Nephron (organoid): ENCODE data around the gene TRAF3.

Experiments used
- H3K27ac Mint-ChIP-seq, 3 experiments: 2 replicates each; pipeline ENCODE4 v1.8.0; 2020; ENCODE audit warnings: mixed read lengths in 3 of 3, mild to moderate bottlenecking in 2 of 3, moderate library complexity in 1 of 3
- H3K27me3 Mint-ChIP-seq: 2 replicates; pipeline ENCODE4 v1.8.0; 2021; ENCODE audit warnings: low read depth, mild to moderate bottlenecking, moderate library complexity, mixed read lengths
- H3K36me3 Mint-ChIP-seq: 2 replicates; pipeline ENCODE4 v1.8.0; 2020; ENCODE audit warnings: low read depth, mixed read lengths
- H3K4me1 Mint-ChIP-seq: 2 replicates; pipeline ENCODE4 v1.8.0; 2020; ENCODE audit warnings: mixed read lengths
- H3K4me3 Mint-ChIP-seq, 3 experiments: 2 replicates each; pipeline ENCODE4 v1.8.0; 2020; ENCODE audit warnings: mild to moderate bottlenecking in 3 of 3, mixed read lengths in 3 of 3, moderate library complexity in 2 of 3
- H3K9me3 Mint-ChIP-seq: 2 replicates; pipeline ENCODE4 v1.8.0; 2020; ENCODE audit warnings: mixed read lengths
- CTCF ChIP-seq, 3 experiments: fragments of 200-600 bp; sonication (generic); IDR thresholded peaks; one replicate each; pipeline ENCODE4 v1.5.0; 2021; ENCODE audit warnings: antibody characterized with exemption in 3 of 3; ENCODE audit not compliant: unreplicated experiment in 3 of 3

The TRAF3 gene

DNA sequence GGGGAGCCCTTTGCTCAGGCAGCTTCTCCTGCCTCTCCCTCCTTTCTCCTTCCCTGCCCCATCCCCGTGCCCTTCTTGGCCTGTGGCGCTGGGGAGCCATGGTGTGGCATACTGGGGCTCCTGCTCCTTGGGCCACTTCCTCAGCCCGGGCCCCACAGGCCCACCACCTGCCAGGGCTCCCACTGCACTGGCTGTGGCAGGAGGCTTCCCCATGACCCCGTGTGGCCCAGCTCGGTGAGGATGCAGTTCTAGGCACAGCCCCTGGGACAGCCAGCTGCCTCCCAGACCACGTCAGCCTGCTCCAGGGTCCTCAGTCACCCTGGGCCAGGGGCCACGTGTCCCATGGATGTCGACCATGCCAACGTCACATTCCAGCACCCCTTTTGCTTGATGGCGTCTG, 132.2 kb downstream of the TRAF3 start:
- no peak overlapping the region for H3K27ac Mint-ChIP-seq
- peaks cover 27% of the 10 kb centered on the region for H3K36me3 Mint-ChIP-seq
- no peaks in the 10 kb centered on the region for H3K4me1 Mint-ChIP-seq
- no peaks in the 10 kb centered on the region for H3K9me3 Mint-ChIP-seq
- TF ChIP-seq CTCF (IDR thresholded peaks at IDR 0.05; ENCODE audit: unreplicated experiment in 3 of 3) = no peak
- H3K27me3 Mint-ChIP-seq = no peaks in the 10 kb centered on the region
- no peak overlapping the region for H3K4me3 Mint-ChIP-seq

GRCh38 chr14:102909911-102910310, 132.7 kb downstream of the TRAF3 start:
- H3K27ac Mint-ChIP-seq = no peak overlapping the region
- peaks cover 26% of the 10 kb centered on the region for H3K36me3 Mint-ChIP-seq
- H3K9me3 Mint-ChIP-seq = no peaks in the 10 kb centered on the region
- no peak overlapping the region for H3K4me3 Mint-ChIP-seq
- no peak for TF ChIP-seq CTCF (IDR thresholded peaks at IDR 0.05; ENCODE audit: unreplicated experiment in 3 of 3)
- H3K27me3 Mint-ChIP-seq = no peaks in the 10 kb centered on the region
- no peaks in the 10 kb centered on the region for H3K4me1 Mint-ChIP-seq

- no peak overlapping the region for H3K4me3 Mint-ChIP-seq
- no peak for TF ChIP-seq CTCF (IDR thresholded peaks at IDR 0.05; ENCODE audit: unreplicated experiment in 3 of 3)
- H3K36me3 Mint-ChIP-seq = peaks cover 21% of the 10 kb centered on the region
Observed at GRCh38 chr14:102910442-102910841, 133.2 kb downstream of the TRAF3 start.

GRCh38 chr14:102911541-102911951, 134.3 kb downstream of the TRAF3 start:
- no peak for TF ChIP-seq CTCF (IDR thresholded peaks at IDR 0.05; ENCODE audit: unreplicated experiment in 3 of 3)
- no peak overlapping the region for H3K4me3 Mint-ChIP-seq
- no peak overlapping the region for H3K27ac Mint-ChIP-seq
- H3K27me3 Mint-ChIP-seq = peaks cover 3% of the 10 kb centered on the region
- peaks cover 11% of the 10 kb centered on the region for H3K36me3 Mint-ChIP-seq
- H3K4me1 Mint-ChIP-seq = no peaks in the 10 kb centered on the region
- H3K9me3 Mint-ChIP-seq = no peaks in the 10 kb centered on the region

More at GRCh38 chr14:102910442-102910841, 133.2 kb downstream of the TRAF3 start:
- no peaks in the 10 kb centered on the region for H3K27me3 Mint-ChIP-seq
- H3K9me3 Mint-ChIP-seq = no peaks in the 10 kb centered on the region
- no peaks in the 10 kb centered on the region for H3K4me1 Mint-ChIP-seq
- no peak overlapping the region for H3K27ac Mint-ChIP-seq

GRCh38 chr14:102911991-102912761, 134.9 kb downstream of the TRAF3 start:
- Mint-ChIP-seq H3K36me3 (peaks cover 7% of the 10 kb centered on the region), H3K4me3 (no peak overlapping the region), H3K4me1 (no peaks in the 10 kb centered on the region), H3K27me3 (peaks cover 3% of the 10 kb centered on the region), H3K9me3 (no peaks in the 10 kb centered on the region), H3K27ac (no peak overlapping the region)
- TF ChIP-seq CTCF (IDR thresholded peaks at IDR 0.05; ENCODE audit: unreplicated experiment in 3 of 3) = no peak
